Kidney (tissue), 14 donors: ENCODE results near the gene PROSER3. TPM values are rescaled to one million over a fixed set of nuclear protein-coding genes. Genes with fewer than 3 reads are reported as not detected.

Source experiments
- DNase-seq, 5 donors: peaks; one replicate each; pipeline ENCODE4 v3.0.0-alpha.2; 2013 to 2020
- FAIRE-seq: peaks from 2 replicates; lab custom pipeline; 2012; peaks lifted over from hg19 to GRCh38; lab: Jason Lieb, UNC
- H3K27ac ChIP-seq, 2 donors: one replicate each; pipeline ENCODE4 v1.7.0; 2013; ENCODE audit warnings: low read depth in 2 of 2, low read length in 2 of 2, inconsistent platforms in 1 of 2
- H3K27me3 ChIP-seq: one replicate; pipeline ENCODE4 v1.7.1; 2013; ENCODE audit warnings: low read length, inconsistent platforms; ENCODE audit not compliant: control insufficient read depth, insufficient read depth
- H3K36me3 ChIP-seq, 3 donors: one replicate each; pipeline versions ENCODE4 v1.7.0 to v1.7.1; 2013; ENCODE audit warnings: low read length in 3 of 3, control low read depth in 1 of 3, inconsistent platforms in 1 of 3; ENCODE audit not compliant: insufficient read depth in 3 of 3, control insufficient read depth in 2 of 3
- H3K4me1 ChIP-seq, 3 donors: one replicate each; pipeline versions ENCODE4 v1.7.0 to v1.7.1; 2013; ENCODE audit warnings: low read length in 3 of 3, inconsistent platforms in 1 of 3, low read depth in 1 of 3; ENCODE audit not compliant: control insufficient read depth in 2 of 3, insufficient read depth in 2 of 3
- H3K4me3 ChIP-seq, 3 donors: one replicate each; pipeline versions ENCODE4 v1.7.0 to v1.8.1; 2013; ENCODE audit warnings: low read length in 3 of 3, control low read depth in 1 of 3, inconsistent platforms in 1 of 3
- H3K9ac ChIP-seq, 3 donors: one replicate each; pipeline versions ENCODE4 v1.7.0 to v1.7.1; 2013; ENCODE audit warnings: low read length in 3 of 3, control low read depth in 1 of 3, inconsistent platforms in 1 of 3
- H3K9me3 ChIP-seq, 3 donors: one replicate each; pipeline versions ENCODE4 v1.7.0 to v1.7.1; 2013; ENCODE audit warnings: low read length in 3 of 3, control low read depth in 1 of 3, inconsistent platforms in 1 of 3; ENCODE audit not compliant: control insufficient read depth in 2 of 3, insufficient read depth in 1 of 3
- CTCF ChIP-seq: IDR thresholded peaks from 3 replicates; pipeline ENCODE4 v1.5.1; 2012; ENCODE audit warnings: mild to moderate bottlenecking, moderate library complexity, borderline replicate concordance; ENCODE audit not compliant: insufficient read depth; ENCODE audit errors: extremely low read depth
- intact Hi-C: fragments of 100-400 bp; cut with DNase I; formaldehyde crosslinking; loops from one replicate; pipeline ENCODE4 v1.11.1; 2022
- polyA plus RNA-seq: library from polyadenylated mRNA; stranded (reverse); fragments of 350-450 nt; fragmentation: Illumina TruSeq; extraction: RNeasy Lipid Tissue Mini Kit (QIAGEN cat#74804); gene quantifications from one replicate; pipeline ENCODE4 v1.2.3, GENCODE V29; 2014; ENCODE audit warnings: low read depth, low replicate concordance; ENCODE audit not compliant: insufficient read depth
- total RNA-seq: library from RNA; stranded (reverse); fragmentation: NEBNext Ultra II Directional; extraction: Animal tissue kit (Norgen Biotek cat#: 25700); gene quantifications from one replicate; pipeline ENCODE4 v1.2.1, GENCODE V29; 2021
- donor health status: control.
- donor health status: control.
- donor health status: control.
- donor health status: control.
- donor health status: control.
- donor health status: DM: yes; HTN: yes; CAD: no.
- donor health status: Normal renal cell carcinoma (clear cell type).

Gene PROSER3
- total and polyA plus RNA-seq, 2 donors from 2014 or later: 2.8 to 34.9 TPM

GRCh38 chr19:35759697-35760096, 1.7 kb downstream of the PROSER3 start:
- Histone ChIP-seq H3K9ac (no peak overlapping the region), H3K36me3 (peaks cover 0 to 10% (median 4%) of the 10 kb centered on the region in 3 donors), H3K9me3 (no peaks in the 10 kb centered on the region), H3K4me3 (no peak overlapping the region), H3K4me1 (peaks cover 0 to 8% (median 0%) of the 10 kb centered on the region in 3 donors), H3K27me3 (no peaks in the 10 kb centered on the region), H3K27ac (no peak overlapping the region)
- no peak for FAIRE-seq
- peak in 1 of 5 donors; percentile 42 for DNase-seq
- no peak for TF ChIP-seq CTCF
- intact Hi-C loops: no loop called here

- Histone ChIP-seq H3K27ac (no peak overlapping the region), H3K4me3 (no peak overlapping the region), H3K4me1 (peaks cover 0 to 8% (median 0%) of the 10 kb centered on the region in 3 donors), H3K9me3 (no peaks in the 10 kb centered on the region), H3K36me3 (peaks cover 0 to 10% (median 4%) of the 10 kb centered on the region in 3 donors), H3K27me3 (no peaks in the 10 kb centered on the region), H3K9ac (no peak overlapping the region)
- DNase-seq (no peak), FAIRE-seq (no peak)
- TF ChIP-seq CTCF: no peak
- intact Hi-C loops: no loop called here
Measured at GRCh38 chr19:35760711-35761349, 2.9 kb downstream of the PROSER3 start.

- H3K9me3 ChIP-seq: no peaks in the 10 kb centered on the region
- no peak overlapping the region for H3K9ac ChIP-seq
- DNase-seq (peak in 1 of 5 donors; percentile 31), FAIRE-seq (no peak)
- H3K4me1 ChIP-seq: peaks cover 0 to 3% (median 0%) of the 10 kb centered on the region in 3 donors
- H3K4me3 ChIP-seq: no peak overlapping the region
- peaks cover 0 to 10% (median 4%) of the 10 kb centered on the region in 3 donors for H3K36me3 ChIP-seq
- H3K27me3 ChIP-seq: no peaks in the 10 kb centered on the region
- H3K27ac ChIP-seq: no peak overlapping the region
- intact Hi-C loops: no loop called here
- no peak for TF ChIP-seq CTCF
Measured at GRCh38 chr19:35764432-35765315, 6.7 kb downstream of the PROSER3 start.
